ENCODE data around the gene NAGPA. TPM values are rescaled to one million over a fixed set of nuclear protein-coding genes. Genes with fewer than 3 reads are reported as not detected.

NAGPA gene
- 13.2 and 21.5 TPM in 2 replicates for total RNA-seq

GRCh38 chr16:5033256-5034166, at the start of gene NAGPA:
TSS of gene NAGPA (minus strand) at chr16:5033935. CDS start at chr16:5033914, 21 bp downstream.

GRCh38 chr16:5071681-5072333, 38.1 kb upstream of the NAGPA start, which contains the start of gene ALG1:
TSS of gene ALG1 (plus strand) at chr16:5071843. CDS start at chr16:5071850, 7 bp downstream.

GRCh38 chr16:5065813-5066212, 32.1 kb upstream of the NAGPA start, which contains the start of gene C16orf89:
TSS of gene C16orf89 (minus strand) at chr16:5065956. CDS start at chr16:5065908, 48 bp downstream.

Other genes starting within 250 kb of the NAGPA start
- not detected in 2 replicates for gene SEPTIN12, start 245.6 kb downstream of the NAGPA start, total RNA-seq
- gene SMIM22, start 238.6 kb downstream of the NAGPA start, total RNA-seq = not detected in 2 replicates
- 14.9 and 18.3 TPM in 2 replicates for gene ROGDI, start 231.3 kb downstream of the NAGPA start, total RNA-seq
- gene GLYR1, start 186.6 kb downstream of the NAGPA start, total RNA-seq = 31.2 and 33.7 TPM in 2 replicates
- gene UBN1, start 186.5 kb downstream of the NAGPA start, total RNA-seq = 12.8 and 15.2 TPM in 2 replicates
- gene PPL, start 96.8 kb downstream of the NAGPA start, total RNA-seq = 33.4 and 46.3 TPM in 2 replicates
- 0.32 and 0.94 TPM in 2 replicates for gene SEC14L5, start 75.6 kb downstream of the NAGPA start, total RNA-seq
- gene C16orf89, start 32.0 kb upstream of the NAGPA start, total RNA-seq = 2.5 TPM in 1 of 2 replicates, not detected in the other
- 30.1 and 32.0 TPM in 2 replicates for gene ALG1, start 37.9 kb upstream of the NAGPA start, total RNA-seq
- gene EEF2KMT, start 63.9 kb upstream of the NAGPA start, total RNA-seq = 4.3 and 7.9 TPM in 2 replicates